Measurements from ENCODE around the gene PRG2.
"Not testable (repeated sequence)": the region's sequence is repeated elsewhere in the genome, so short reads cannot be mapped to it uniquely, and the experiment has no call there.

The PRG2 gene

DNA sequence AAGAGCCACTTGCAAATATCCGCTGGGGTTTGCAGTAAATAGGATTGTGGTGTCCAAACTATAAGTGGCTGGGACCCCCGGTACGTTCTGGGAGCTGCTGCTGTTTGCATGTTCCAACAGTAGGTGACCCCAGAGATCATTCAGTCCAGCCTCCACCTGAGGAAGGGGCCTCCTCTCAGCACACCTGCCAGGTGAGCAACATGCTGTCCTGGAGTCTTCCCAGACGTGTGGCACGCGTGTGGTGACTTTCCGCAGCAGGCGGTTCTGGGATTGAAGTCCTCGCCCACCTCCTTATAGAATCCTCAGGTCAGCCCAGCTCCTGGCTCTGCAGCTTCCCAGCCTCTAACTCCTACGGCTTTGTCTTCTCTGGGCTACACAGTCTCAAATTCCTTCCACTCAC lies 45.6 kb downstream of the PRG2 start:
- DNase-seq, result no peak

DNA sequence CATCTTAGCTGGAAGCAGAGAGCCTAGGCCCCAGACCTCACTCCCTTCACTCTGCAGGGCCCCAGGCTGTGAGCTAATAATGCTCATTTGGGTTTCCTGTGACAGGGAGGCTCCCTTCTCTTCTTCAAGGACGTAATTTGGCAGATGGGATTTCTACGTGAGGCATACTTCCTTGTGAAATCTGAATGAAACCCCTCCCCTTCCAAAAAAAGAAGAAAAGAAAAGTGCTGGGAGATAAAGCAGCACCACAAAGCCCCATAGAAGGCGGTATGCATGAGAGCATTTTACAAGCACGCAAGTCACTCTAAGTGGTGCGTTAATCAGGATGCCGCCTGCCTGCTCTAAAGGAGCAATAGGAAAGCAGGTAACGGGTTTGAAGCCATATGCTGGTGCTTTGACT lies 46.6 kb downstream of the PRG2 start:
- no peak for DNase-seq

- DNase-seq, result no peak
Observed at GRCh38 chr11:57342702-57343101, 47.7 kb downstream of the PRG2 start.

DNA sequence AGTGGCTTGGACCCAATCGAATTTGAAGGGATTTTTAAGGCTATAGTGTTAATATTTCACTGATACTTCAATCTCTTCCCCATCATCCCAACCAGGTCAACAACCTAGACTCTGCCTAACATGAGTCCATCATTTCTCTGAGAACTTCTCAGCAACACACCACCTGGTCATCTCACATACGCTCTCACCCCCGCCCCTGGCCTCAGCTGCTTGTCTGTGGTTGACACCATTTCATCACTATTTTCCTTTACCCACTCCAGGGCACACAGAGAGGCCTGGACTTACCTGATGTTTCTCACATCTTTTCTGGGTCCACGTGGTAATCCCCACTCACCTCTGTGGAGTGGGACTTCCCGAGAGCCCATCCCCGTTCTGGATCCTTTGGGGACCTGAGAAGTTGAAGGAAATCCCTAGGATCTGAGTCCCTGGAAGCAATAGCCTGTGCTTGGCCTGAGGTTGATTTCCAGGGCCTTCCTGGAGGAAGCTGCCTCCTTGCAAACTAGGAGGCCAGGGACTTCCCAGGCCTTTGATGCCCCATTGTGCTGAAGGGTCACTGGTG lies 49.1 kb downstream of the PRG2 start:
- DNase-seq, result no peak

DNA sequence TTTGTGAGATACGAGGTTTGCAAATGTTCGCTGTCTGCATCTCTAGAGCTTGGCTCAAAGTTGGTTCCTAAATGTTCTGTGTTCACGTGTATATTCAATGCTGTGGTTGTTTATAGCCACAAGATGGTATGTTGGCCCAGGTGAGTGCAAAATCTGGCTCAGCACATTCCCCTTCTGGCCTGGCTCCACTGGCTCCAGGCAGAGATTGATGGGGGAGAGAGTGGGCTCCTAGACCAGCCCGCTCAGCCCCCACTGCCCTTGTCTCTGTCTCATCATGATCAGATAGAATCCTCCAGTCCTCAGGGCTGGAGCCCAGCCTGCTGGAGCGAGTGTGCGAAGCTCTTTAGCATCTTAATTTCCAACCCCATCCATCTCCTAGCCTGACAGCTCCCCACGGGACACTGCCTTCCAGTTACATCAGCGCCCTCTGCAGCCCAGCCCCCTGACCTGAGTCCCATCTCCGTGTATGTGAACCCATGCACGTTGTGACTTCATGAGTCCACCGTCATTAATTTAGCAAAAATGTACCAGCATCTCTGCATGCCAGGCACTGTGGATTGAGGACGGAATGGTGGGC lies 50.3 kb downstream of the PRG2 start:
- no peak for DNase-seq

DNA sequence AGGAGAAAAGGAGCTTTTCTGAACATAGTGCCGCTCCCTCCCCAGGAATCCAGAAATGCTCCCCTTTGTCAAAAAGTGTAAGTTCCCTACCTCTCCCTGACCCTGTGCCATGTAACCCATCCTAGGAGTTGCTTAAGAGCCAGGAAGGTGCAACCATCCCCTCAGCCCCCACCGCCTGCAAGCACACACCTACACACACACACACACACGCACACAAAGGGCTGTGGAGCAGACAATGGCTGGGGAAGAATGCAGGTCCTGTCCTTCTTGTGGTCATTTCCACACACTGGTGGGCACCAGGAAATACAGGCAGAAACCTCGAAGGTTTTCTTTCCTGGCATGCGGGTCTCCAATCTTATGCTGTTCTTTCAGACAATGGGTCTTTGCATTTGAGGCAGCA lies 51.1 kb downstream of the PRG2 start:
- DNase-seq, result no peak

GRCh38 chr11:57338142-57338541 lies 52.3 kb downstream of the PRG2 start, which contains the start of gene P2RX3:
P2RX3 (plus strand) TSS chr11:57338352; CDS start chr11:57338551, 199 bp downstream.
- no peak for DNase-seq

DNA sequence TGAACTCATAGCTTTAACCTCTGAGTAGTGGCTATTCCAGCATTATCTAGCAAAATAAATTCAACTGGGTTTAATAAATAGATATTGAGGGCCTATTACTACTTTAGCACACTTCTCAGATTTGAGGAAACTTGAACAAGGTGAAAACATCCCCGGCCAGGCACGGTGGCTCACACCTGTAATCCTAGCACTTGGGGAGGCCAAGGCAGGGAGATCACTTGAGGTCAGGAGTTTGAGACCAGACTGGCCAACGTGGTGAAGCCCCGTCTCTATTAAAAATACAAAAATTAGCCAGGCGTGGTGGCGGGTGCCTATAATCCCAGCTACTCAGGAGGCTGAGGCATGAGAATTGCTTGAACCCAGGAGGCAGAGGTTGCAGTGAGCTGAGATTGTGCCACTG lies 53.6 kb downstream of the PRG2 start:
- not testable (repeated sequence) for DNase-seq

Measured in NCI-H1092 (cell line).